Activated CD4-positive, alpha-beta memory T cell treated with anti-CD3 and anti-CD28 coated beads for 36 hours (primary cell): ENCODE results near the gene STX16. TPM values are rescaled to one million over a fixed set of nuclear protein-coding genes. Genes with fewer than 3 reads are reported as not detected.
"Not testable (repeated sequence)": the region's sequence is repeated elsewhere in the genome, so short reads cannot be mapped to it uniquely, and the experiment has no call there.

Source experiments
- CTCF ChIA-PET: fragments of 350-600 bp; sonication (Branson Sonifier 250); formaldehyde crosslinking; loops from one replicate; lab custom pipeline; 2021; ENCODE audit warnings: antibody characterized with exemption, inconsistent platforms; lab: Charles Lee
- POLR2A ChIA-PET: fragments of 350-600 bp; sonication (Branson Sonifier 250); formaldehyde crosslinking; loops from one replicate; lab custom pipeline; 2021; ENCODE audit warnings: antibody characterized with exemption; lab: Charles Lee
- DNase-seq: peaks from one replicate; pipeline ENCODE4 v3.0.0-alpha.2; 2020
- H3K27ac Mint-ChIP-seq: one replicate; pipeline ENCODE4 v1.8.0; 2021; ENCODE audit warnings: mixed read lengths
- H3K27me3 Mint-ChIP-seq: one replicate; pipeline ENCODE4 v1.8.0; 2021; ENCODE audit warnings: mixed read lengths
- H3K36me3 Mint-ChIP-seq: one replicate; pipeline ENCODE4 v1.8.0; 2021; ENCODE audit warnings: mixed read lengths
- H3K4me1 Mint-ChIP-seq: one replicate; pipeline ENCODE4 v1.8.0; 2021; ENCODE audit warnings: low read depth, mixed read lengths
- H3K4me3 Mint-ChIP-seq: one replicate; pipeline ENCODE4 v1.8.0; 2021; ENCODE audit warnings: mild to moderate bottlenecking, mixed read lengths
- H3K9me3 Mint-ChIP-seq: one replicate; pipeline ENCODE4 v1.8.0; 2021; ENCODE audit warnings: mixed read lengths
- intact Hi-C: fragments of 100-400 bp; cut with micrococcal nuclease; formaldehyde crosslinking; loops from one replicate; pipeline ENCODE4 v1.15.1; 2023
- total RNA-seq, 2 experiments: library from RNA; stranded (reverse); gene quantifications; one replicate each; pipeline ENCODE4 v1.2.3, GENCODE V29; 2021

Gene STX16
- total RNA-seq, 2 experiments from 2014 or later = 88.7 to 104 TPM

GRCh38 chr20:58721951-58722778 lies 71.1 kb downstream of the STX16 start:
- Mint-ChIP-seq H3K4me1 (no peaks in the 10 kb centered on the region), H3K27ac (no peak overlapping the region), H3K4me3 (no peak overlapping the region), H3K27me3 (peaks cover 29% of the 10 kb centered on the region), H3K36me3 (no peaks in the 10 kb centered on the region), H3K9me3 (peaks cover 2% of the 10 kb centered on the region)
- peak; percentile 4 for DNase-seq
- ChIA-PET POLR2A (no interaction called here), CTCF (no interaction called here)
- intact Hi-C loops = no loop called here

- ChIA-PET POLR2A (no interaction called here), CTCF (no interaction called here)
- no peak for DNase-seq
- H3K9me3 Mint-ChIP-seq = peaks cover 8% of the 10 kb centered on the region
- H3K4me3 Mint-ChIP-seq = no peak overlapping the region
- peaks cover 3% of the 10 kb centered on the region for H3K36me3 Mint-ChIP-seq
- H3K4me1 Mint-ChIP-seq = no peaks in the 10 kb centered on the region
- intact Hi-C loops = no loop called here
- H3K27me3 Mint-ChIP-seq = peaks cover 32% of the 10 kb centered on the region
- H3K27ac Mint-ChIP-seq = no peak overlapping the region
Measured at GRCh38 chr20:58722877-58723627, 72.0 kb downstream of the STX16 start.

DNA sequence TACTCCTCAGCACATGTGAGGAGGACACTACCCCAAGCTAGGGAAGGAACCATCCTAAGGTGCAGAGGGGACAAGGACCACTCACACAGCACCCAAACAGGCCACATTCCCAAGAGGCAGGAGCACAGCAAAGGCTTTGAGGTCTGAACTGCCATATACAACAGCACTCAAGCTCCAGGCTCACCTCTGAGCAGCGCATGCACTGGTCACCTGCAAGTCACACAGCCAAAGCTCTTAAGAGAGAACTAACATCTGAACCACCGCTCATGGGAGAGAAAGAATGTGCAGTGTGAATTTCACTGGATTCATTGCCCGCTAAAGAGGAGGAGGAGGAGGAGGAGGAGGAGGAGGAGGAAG lies 72.5 kb downstream of the STX16 start:
- H3K9me3 Mint-ChIP-seq = peaks cover 8% of the 10 kb centered on the region
- peaks cover 3% of the 10 kb centered on the region for H3K36me3 Mint-ChIP-seq
- ChIA-PET CTCF (no interaction called here), POLR2A (no interaction called here)
- no peak for DNase-seq
- no peaks in the 10 kb centered on the region for H3K4me1 Mint-ChIP-seq
- intact Hi-C loops = no loop called here
- H3K27me3 Mint-ChIP-seq = peaks cover 33% of the 10 kb centered on the region
- H3K4me3 Mint-ChIP-seq = no peak overlapping the region
- no peak overlapping the region for H3K27ac Mint-ChIP-seq

GRCh38 chr20:58726156-58726555 lies 75.1 kb downstream of the STX16 start:
- H3K27ac Mint-ChIP-seq, POLR2A ChIA-PET, CTCF ChIA-PET, DNase-seq, H3K9me3 Mint-ChIP-seq, H3K4me3 Mint-ChIP-seq, H3K36me3 Mint-ChIP-seq, intact Hi-C loops, H3K4me1 Mint-ChIP-seq: not testable (repeated sequence)
- H3K27me3 Mint-ChIP-seq = peaks cover 27% of the 10 kb centered on the region

Other genes with a start within 250 kb of the STX16 start
- not detected for gene APCDD1L, start 135.9 kb upstream of the STX16 start, total RNA-seq
- gene NPEPL1, start 41.5 kb downstream of the STX16 start, total RNA-seq = 10 to 100 TPM; 17.8 to 18.8 TPM
- 1 to 10 TPM; 1.1 to 1.3 TPM for gene GNAS-AS1, start 199.6 kb downstream of the STX16 start, total RNA-seq
- gene GNAS, start 201.4 kb downstream of the STX16 start, total RNA-seq = 100 to 1,000 TPM; 658 to 692 TPM